Panc1 (cell line): ENCODE data around the gene SELENBP1. TPM values are rescaled to one million over a fixed set of nuclear protein-coding genes. Genes with fewer than 3 reads are reported as not detected.

Source experiments
- ATAC-seq: fragments of 200-7000 bp; cut with Tn5 transposase; 2 replicates; pipeline ENCODE4 v1.9.1; 2020; ENCODE audit warnings: mild to moderate bottlenecking, moderate library complexity
- Bru-seq: library from RNA; stranded (reverse); fragments of 400-500 nt; gene quantifications from one replicate; lab custom pipeline; 2021; lab: Mats Ljungman, UMichigan
- BruChase-seq, 2 experiments: library from RNA; stranded (reverse); fragments of 400-500 nt; gene quantifications; one replicate each; lab custom pipeline; 2021; lab: Mats Ljungman, UMichigan
- BruUV-seq: library from RNA; stranded (reverse); fragments of 400-500 nt; replicated peaks from 2 replicates; lab custom pipeline; 2021; lab: Mats Ljungman, UMichigan
- CTCF ChIA-PET: fragments of 300-600 bp; sonication (Branson Sonifier 250); formaldehyde crosslinking; loops from one replicate; lab custom pipeline; 2022; ENCODE audit warnings: antibody characterized with exemption; lab: Charles Lee
- POLR2A ChIA-PET: fragments of 300-600 bp; sonication (Branson Sonifier 250); formaldehyde crosslinking; loops from one replicate; lab custom pipeline; 2022; ENCODE audit warnings: antibody characterized with exemption; lab: Charles Lee
- DNase-seq: peaks from one replicate; pipeline ENCODE4 v3.0.0-alpha.2; 2010; ENCODE audit warnings: low read depth, low spot score
- H3K27ac ChIP-seq: 2 replicates; pipeline ENCODE4 v1.5.1; 2011; ENCODE audit warnings: mild to moderate bottlenecking, low read length, inconsistent platforms
- H3K27me3 ChIP-seq: fragments of 200-500 bp; sonication (Bioruptor generic); 2 replicates; pipeline ENCODE4 v1.6.0; 2014; ENCODE audit warnings: low read length, inconsistent platforms; ENCODE audit not compliant: control insufficient read depth, insufficient read depth
- H3K36me3 ChIP-seq: fragments of 200-500 bp; sonication (Bioruptor generic); 2 replicates; pipeline ENCODE4 v1.5.1; 2014; ENCODE audit warnings: inconsistent platforms, mild to moderate bottlenecking, low read length, moderate library complexity; ENCODE audit not compliant: control insufficient read depth, insufficient read depth
- H3K4me1 ChIP-seq: 2 replicates; pipeline ENCODE4 v1.5.1; 2011; ENCODE audit warnings: inconsistent platforms, mild to moderate bottlenecking, low read length, moderate library complexity; ENCODE audit not compliant: control insufficient read depth, insufficient read depth
- H3K4me3 ChIP-seq, 2 experiments: 2 replicates each; pipeline ENCODE4 v1.5.1; 2011 to 2012; ENCODE audit warnings: low read depth in 2 of 2, low read length in 2 of 2, mild to moderate bottlenecking in 2 of 2, inconsistent platforms in 1 of 2, moderate library complexity in 1 of 2
- H3K9me3 ChIP-seq: fragments of 200-500 bp; sonication (Bioruptor generic); 2 replicates; pipeline ENCODE4 v1.5.1; 2014; ENCODE audit warnings: low read depth, mild to moderate bottlenecking, inconsistent platforms, low read length, moderate library complexity; ENCODE audit not compliant: control insufficient read depth, insufficient read depth
- CTCF ChIP-seq: fragments of 450-650 bp; IDR thresholded peaks from 2 replicates; pipeline ENCODE4 v1.5.1; 2017; ENCODE audit warnings: mild to moderate bottlenecking
- POLR2AphosphoS5 ChIP-seq: IDR thresholded peaks from 2 replicates; pipeline ENCODE4 v1.6.1; 2012; ENCODE audit warnings: mild to moderate bottlenecking, low read depth, low read length, moderate library complexity
- REST ChIP-seq, 2 experiments: IDR thresholded peaks; 2 replicates each; pipeline ENCODE4 v1.6.1; 2011 to 2012; ENCODE audit warnings: low read depth in 2 of 2, control low read depth in 1 of 2, low read length in 1 of 2, mild to moderate bottlenecking in 1 of 2, moderate library complexity in 1 of 2; ENCODE audit not compliant: insufficient read depth in 1 of 2
- SIN3A ChIP-seq: IDR thresholded peaks from 2 replicates; pipeline ENCODE4 v1.6.1; 2012; ENCODE audit warnings: low read depth, mild to moderate bottlenecking, low read length, moderate library complexity, borderline replicate concordance; ENCODE audit not compliant: insufficient read depth
- TCF7L2 ChIP-seq: IDR thresholded peaks from 2 replicates; pipeline ENCODE4 v1.6.1; 2011; ENCODE audit warnings: mild to moderate bottlenecking, low read depth, low read length, inconsistent platforms
- in situ Hi-C: cut with HindIII; loops from 2 replicates; pipeline ENCODE4 v1.10.0; 2016; ENCODE audit warnings: low sequenced_read_pairs, low pct_unique_long_range_greater_than_20kb
- intact Hi-C: fragments of 100-400 bp; cut with micrococcal nuclease; formaldehyde crosslinking; loops from one replicate; pipeline ENCODE4 v1.10.0; 2022; ENCODE audit not compliant: unreplicated experiment
- long read RNA-seq: library from polyadenylated mRNA; unstranded; transcript quantifications from one replicate; pipeline ENCODE4 v2.0.0, GENCODE V29; 2021; ENCODE audit not compliant: unreplicated experiment
- polyA plus RNA-seq: library from polyadenylated mRNA; unstranded; fragments of >200 nt; gene quantifications from one replicate; pipeline ENCODE4 v1.2.1, GENCODE V29; 2012; ENCODE audit warnings: missing spikeins; ENCODE audit not compliant: insufficient read length
- total RNA-seq: library from RNA; stranded (reverse); gene quantifications from one replicate; pipeline ENCODE4 v1.2.1, GENCODE V29; 2021; ENCODE audit not compliant: unreplicated experiment

SELENBP1 gene
- total RNA-seq (5.9 TPM), Bru-seq, nascent RNA (percentile 35 among the genes with signal in this experiment), BruChase-seq, experiment 1, labeled RNA remaining after a 2-hour chase (percentile 30 among the genes with signal in this experiment), BruChase-seq, experiment 2, labeled RNA remaining after a 6-hour chase (percentile 33 among the genes with signal in this experiment)
- 6.4 TPM for polyA plus RNA-seq
- long read RNA-seq, transcript SELENBP1-201 (12 exons, 1,752 nt): major isoform, 5 of 10 reads
- long read RNA-seq, partial matches to known transcripts: 0 of 10 reads
- long read RNA-seq, other reads (novel, unspliced or antisense): 5 of 10 reads

- peak; percentile 62 for ATAC-seq
- CTCF ChIA-PET: interaction anchor here (0.6 kb wide), 1 partner anchor 240 kb away, joined by 9 read pairs; the partner anchor contains the start of gene SNX27
- intact Hi-C loops: no loop called here
These were observed at the start of gene SELENBP1 for GRCh38 chr1:151372058-151372934. Gene SELENBP1, minus strand, starts transcription at chr1:151372705. Its CDS starts 64 bp downstream, at chr1:151372641.

GRCh38 chr1:151419819-151420218 is 47.3 kb upstream of the SELENBP1 start:
- no TSS peak for BruUV-seq
- POLR2A ChIA-PET: interaction anchor here (0.6 kb wide), 1 partner anchor 382 kb away, joined by 3 read pairs; no protein-coding TSS in a partner anchor
- in situ Hi-C loops: no loop called here
- Histone ChIP-seq H3K9me3 (no peaks in the 10 kb centered on the region), H3K4me1 (no peaks in the 10 kb centered on the region), H3K4me3 (no peak overlapping the region), H3K36me3 (peaks cover 19% of the 10 kb centered on the region), H3K27me3 (no peaks in the 10 kb centered on the region), H3K27ac (no peak overlapping the region)
- CTCF ChIA-PET: no interaction called here
- intact Hi-C loops: no loop called here
- ATAC-seq (no peak), DNase-seq (no peak)
- TF ChIP-seq SIN3A (no peak), TCF7L2 (no peak), POLR2AphosphoS5 (no peak), CTCF (no peak), REST (IDR thresholded peaks at IDR 0.05; ENCODE audit: insufficient read depth in 1 of 2, low read depth in 2 of 2, low read length in 1 of 2) (no peak)

More at GRCh38 chr1:151372058-151372934, at the start of gene SELENBP1:
- no peak within 1 kb of the TSS for H3K27ac ChIP-seq
- in situ Hi-C loops: no loop called here
- POLR2A ChIA-PET: interaction anchor here (0.6 kb wide), 2 partner anchors 32 to 468 kb away, joined by 3 to 4 read pairs; no protein-coding TSS in a partner anchor
- peak within 1 kb of the TSS in 1 of 2 experiments; percentile 27; a peak in 2 of 4 replicates for H3K4me3 ChIP-seq
- TF ChIP-seq SIN3A: no peak
- no peaks in the 10 kb centered on the region for H3K36me3 ChIP-seq
- no peaks in the 10 kb centered on the region for H3K27me3 ChIP-seq
- DNase-seq: no peak
- peaks cover 9% of the 10 kb centered on the region for H3K4me1 ChIP-seq
- no peaks in the 10 kb centered on the region for H3K9me3 ChIP-seq
- no TSS peak for BruUV-seq
